Natural killer cell (primary cell): ENCODE results near the gene LIX1L. TPM values are rescaled to one million over a fixed set of nuclear protein-coding genes. Genes with fewer than 3 reads are reported as not detected.

Experiments used
- ATAC-seq, 3 donors: fragments of 150-1000 bp in 2 of 3; fragments of 200-7000 bp in 1 of 3; cut with Tn5 transposase; 1 replicate in 1 of 3; 2 replicates in 2 of 3; pipeline ENCODE4 v1.10.0; 2021; ENCODE audit warnings: mild to moderate bottlenecking in 2 of 3, moderate library complexity in 2 of 3
- DNase-seq, 2 donors: peaks; one replicate each; pipeline versions ENCODE4 v3.0.0 to v3.0.0-alpha.2; 2013 to 2021; ENCODE audit warnings: mixed read lengths in 1 of 2
- H3K27ac ChIP-seq: one replicate; pipeline ENCODE4 v1.5.1; 2013; ENCODE audit warnings: mild to moderate bottlenecking, low read length
- H3K27me3 ChIP-seq: one replicate; pipeline ENCODE4 v1.6.1; 2013; ENCODE audit warnings: low read length; ENCODE audit not compliant: control insufficient read depth, insufficient read depth
- H3K36me3 ChIP-seq: one replicate; pipeline ENCODE4 v1.6.1; 2013; ENCODE audit warnings: low read length; ENCODE audit not compliant: control insufficient read depth, insufficient read depth
- H3K4me1 ChIP-seq: one replicate; pipeline ENCODE4 v1.6.1; 2013; ENCODE audit warnings: low read length; ENCODE audit not compliant: control insufficient read depth, insufficient read depth
- H3K4me3 ChIP-seq: one replicate; pipeline ENCODE4 v1.5.1; 2013; ENCODE audit warnings: low read length
- H3K9me3 ChIP-seq: one replicate; pipeline ENCODE4 v1.6.1; 2013; ENCODE audit warnings: low read length; ENCODE audit not compliant: control insufficient read depth, insufficient read depth
- H3K27ac Mint-ChIP-seq, 2 donors: one replicate each; pipeline ENCODE4 v1.8.0; 2022; ENCODE audit warnings: mild to moderate bottlenecking in 2 of 2, mixed read lengths in 2 of 2, moderate library complexity in 1 of 2
- H3K27me3 Mint-ChIP-seq, 2 donors: one replicate each; pipeline ENCODE4 v1.8.0; 2022; ENCODE audit warnings: low read depth in 2 of 2, mixed read lengths in 2 of 2
- H3K36me3 Mint-ChIP-seq: one replicate; pipeline ENCODE4 v1.8.0; 2022; ENCODE audit warnings: mixed read lengths
- H3K4me1 Mint-ChIP-seq, 2 donors: one replicate each; pipeline ENCODE4 v1.8.0; 2022; ENCODE audit warnings: mixed read lengths in 2 of 2
- H3K4me3 Mint-ChIP-seq: one replicate; pipeline ENCODE4 v1.8.0; 2022; ENCODE audit warnings: mild to moderate bottlenecking, moderate library complexity, mixed read lengths
- H3K9me3 Mint-ChIP-seq, 2 donors: one replicate each; pipeline ENCODE4 v1.8.0; 2022; ENCODE audit warnings: mixed read lengths in 2 of 2
- CTCF ChIP-seq: fragments of 200-600 bp; IDR thresholded peaks from one replicate; pipeline ENCODE4 v1.8.0; 2022; ENCODE audit warnings: antibody characterized with exemption
- WGBS: methylation state at CpG from one replicate; pipeline ENCODE4 v1.1.7; 2013; ENCODE audit warnings: missing lambda C conversion rate; ENCODE audit not compliant: insufficient coverage; 5-methylcytosine and 5-hydroxymethylcytosine counted together
- intact Hi-C: fragments of 100-400 bp; cut with micrococcal nuclease; formaldehyde crosslinking; loops from one replicate; pipeline ENCODE4 v1.14.2; 2022
- total RNA-seq, 4 donors: library from RNA; stranded (reverse); fragments of 120-200 nt in 1 of 4; gene quantifications; one replicate each; pipeline versions ENCODE4 v1.2.3 to v1.2.4, GENCODE V29; 2013 to 2022

The LIX1L gene
- total RNA-seq, 3 donors from 2014 or later (not counting 1 experiment from before 2014, with no cell fraction given), result 33.4 to 41.3 (median 38.2) TPM

- DNase-seq (peak in 1 of 2 donors; percentile 27), ATAC-seq (no peak)
- Histone ChIP-seq H3K9me3 (no peaks in the 10 kb centered on the region), H3K4me3 (no peak overlapping the region), H3K36me3 (no peaks in the 10 kb centered on the region), H3K27me3 (no peaks in the 10 kb centered on the region), H3K27ac (peak overlapping the region; percentile 56), H3K4me1 (peaks cover 69% of the 10 kb centered on the region)
- intact Hi-C loops, result no loop called here
- Mint-ChIP-seq H3K9me3 (no peaks in the 10 kb centered on the region), H3K27ac (no peak overlapping the region), H3K4me1 (peaks cover 21 to 46% of the 10 kb centered on the region in 2 donors), H3K36me3 (no peaks in the 10 kb centered on the region), H3K27me3 (no peaks in the 10 kb centered on the region), H3K4me3 (no peak overlapping the region)
- 91% methylated on average over 6 of the region's 6 CpGs for WGBS
- no peak for TF ChIP-seq CTCF
These were observed 24.4 kb upstream of the LIX1L start for GRCh38 chr1:145982010-145982723.

- TF ChIP-seq CTCF, result no peak
- peak overlapping the region; percentile 97 for H3K27ac ChIP-seq
- peaks cover 13 to 35% of the 10 kb centered on the region in 2 donors for H3K4me1 Mint-ChIP-seq
- intact Hi-C loops, result loop anchor here (1.0 kb wide), 1 partner anchor 17 kb away; no protein-coding TSS in a partner anchor
- no peak overlapping the region for H3K27ac Mint-ChIP-seq
- no peaks in the 10 kb centered on the region for H3K9me3 ChIP-seq
- H3K4me3 Mint-ChIP-seq, result no peak overlapping the region
- H3K36me3 ChIP-seq, result peaks cover 2% of the 10 kb centered on the region
- no peaks in the 10 kb centered on the region for H3K27me3 Mint-ChIP-seq
- no peaks in the 10 kb centered on the region for H3K36me3 Mint-ChIP-seq
- DNase-seq (peak in 1 of 2 donors; percentile 26), ATAC-seq (no peak)
- H3K4me3 ChIP-seq, result peak overlapping the region; percentile 16
- WGBS, result 100% methylated on average over 1 of the region's 1 CpG
- H3K27me3 ChIP-seq, result no peaks in the 10 kb centered on the region
- no peaks in the 10 kb centered on the region for H3K9me3 Mint-ChIP-seq
- peaks cover 70% of the 10 kb centered on the region for H3K4me1 ChIP-seq
These were observed 22.7 kb upstream of the LIX1L start for GRCh38 chr1:145980457-145980994.

GRCh38 chr1:145979746-145980456 lies 22.1 kb upstream of the LIX1L start:
- ATAC-seq (peak; percentile 19 to 48 (median 23)), DNase-seq (peak in 1 of 2 donors; percentile 77)
- peak overlapping the region; percentile 97 for H3K27ac ChIP-seq
- Mint-ChIP-seq H3K36me3 (no peaks in the 10 kb centered on the region), H3K9me3 (no peaks in the 10 kb centered on the region), H3K4me3 (no peak overlapping the region), H3K4me1 (peaks cover 12 to 33% of the 10 kb centered on the region in 2 donors), H3K27me3 (no peaks in the 10 kb centered on the region), H3K27ac (no peak overlapping the region)
- peak overlapping the region; percentile 16 for H3K4me3 ChIP-seq
- 9% methylated on average over 5 of the region's 7 CpGs for WGBS
- intact Hi-C loops, result loop anchor here (1.0 to 5.0 kb wide), 6 partner anchors 15 to 133 kb away; partner anchors contain the start of genes ANKRD34A, NUDT17, POLR3GL and RBM8A
- TF ChIP-seq CTCF, result no peak
- H3K36me3 ChIP-seq, result peaks cover 5% of the 10 kb centered on the region
- H3K27me3 ChIP-seq, result no peaks in the 10 kb centered on the region
- peaks cover 64% of the 10 kb centered on the region for H3K4me1 ChIP-seq
- no peaks in the 10 kb centered on the region for H3K9me3 ChIP-seq
